ENCODE measurements around the gene SMARCA2. TPM values are rescaled to one million over a fixed set of nuclear protein-coding genes. Genes with fewer than 3 reads are reported as not detected.

The SMARCA2 gene
- total RNA-seq, 1 experiment from 2014 or later, result 15.2 TPM

- no peaks in the 10 kb centered on the region for H3K36me3 ChIP-seq
- no peaks in the 10 kb centered on the region for H3K9me3 ChIP-seq
- no peaks in the 10 kb centered on the region for H3K27me3 ChIP-seq
- DNase-seq, result no peak
- H3K4me3 ChIP-seq, result no peak overlapping the region
Observed at GRCh38 chr9:2217540-2217939, 202.4 kb downstream of the SMARCA2 start.

GRCh38 chr9:2220036-2220435 lies 204.9 kb downstream of the SMARCA2 start:
- Histone ChIP-seq H3K9me3 (no peaks in the 10 kb centered on the region), H3K27me3 (no peaks in the 10 kb centered on the region), H3K36me3 (no peaks in the 10 kb centered on the region), H3K4me3 (no peak overlapping the region)
- no peak for DNase-seq

GRCh38 chr9:2227144-2227867 lies 212.2 kb downstream of the SMARCA2 start:
- DNase-seq, result no peak
- Histone ChIP-seq H3K36me3 (no peaks in the 10 kb centered on the region), H3K27me3 (no peaks in the 10 kb centered on the region), H3K4me3 (no peak overlapping the region), H3K9me3 (no peaks in the 10 kb centered on the region)

GRCh38 chr9:2228132-2228531 lies 213.0 kb downstream of the SMARCA2 start:
- Histone ChIP-seq H3K9me3 (no peaks in the 10 kb centered on the region), H3K27me3 (no peaks in the 10 kb centered on the region), H3K36me3 (no peaks in the 10 kb centered on the region), H3K4me3 (no peak overlapping the region)
- no peak for DNase-seq

GRCh38 chr9:2228641-2229040 lies 213.5 kb downstream of the SMARCA2 start:
- Histone ChIP-seq H3K36me3 (no peaks in the 10 kb centered on the region), H3K27me3 (no peaks in the 10 kb centered on the region), H3K9me3 (no peaks in the 10 kb centered on the region), H3K4me3 (no peak overlapping the region)
- DNase-seq, result no peak

- Histone ChIP-seq H3K4me3 (no peak overlapping the region), H3K9me3 (no peaks in the 10 kb centered on the region), H3K27me3 (no peaks in the 10 kb centered on the region), H3K36me3 (no peaks in the 10 kb centered on the region)
- DNase-seq, result no peak
Observed at GRCh38 chr9:2229109-2229721, 214.1 kb downstream of the SMARCA2 start.

GRCh38 chr9:2230362-2230761 lies 215.2 kb downstream of the SMARCA2 start:
- H3K9me3 ChIP-seq, result no peaks in the 10 kb centered on the region
- no peaks in the 10 kb centered on the region for H3K27me3 ChIP-seq
- DNase-seq, result no peak
- no peak overlapping the region for H3K4me3 ChIP-seq
- no peaks in the 10 kb centered on the region for H3K36me3 ChIP-seq

GRCh38 chr9:2231101-2231500 lies 216.0 kb downstream of the SMARCA2 start:
- Histone ChIP-seq H3K9me3 (no peaks in the 10 kb centered on the region), H3K4me3 (no peak overlapping the region), H3K27me3 (no peaks in the 10 kb centered on the region), H3K36me3 (no peaks in the 10 kb centered on the region)
- no peak for DNase-seq

GRCh38 chr9:2231829-2232228 lies 216.7 kb downstream of the SMARCA2 start:
- DNase-seq, result peak; percentile 53

GRCh38 chr9:2233274-2233673 lies 218.1 kb downstream of the SMARCA2 start:
- Histone ChIP-seq H3K9me3 (no peaks in the 10 kb centered on the region), H3K36me3 (no peaks in the 10 kb centered on the region), H3K4me3 (no peak overlapping the region), H3K27me3 (no peaks in the 10 kb centered on the region)
- DNase-seq, result no peak

More at GRCh38 chr9:2231829-2232228, 216.7 kb downstream of the SMARCA2 start:
- no peaks in the 10 kb centered on the region for H3K27me3 ChIP-seq
- H3K9me3 ChIP-seq, result no peaks in the 10 kb centered on the region
- H3K36me3 ChIP-seq, result no peaks in the 10 kb centered on the region
- no peak overlapping the region for H3K4me3 ChIP-seq

GRCh38 chr9:2234371-2234893 lies 219.3 kb downstream of the SMARCA2 start:
- no peaks in the 10 kb centered on the region for H3K36me3 ChIP-seq
- H3K27me3 ChIP-seq, result no peaks in the 10 kb centered on the region
- no peak overlapping the region for H3K4me3 ChIP-seq
- DNase-seq, result peak; percentile 81
- no peaks in the 10 kb centered on the region for H3K9me3 ChIP-seq

GRCh38 chr9:2235623-2236022 lies 220.5 kb downstream of the SMARCA2 start:
- Histone ChIP-seq H3K36me3 (no peaks in the 10 kb centered on the region), H3K9me3 (no peaks in the 10 kb centered on the region), H3K27me3 (no peaks in the 10 kb centered on the region), H3K4me3 (no peak overlapping the region)
- DNase-seq, result no peak

- Histone ChIP-seq H3K9me3 (no peaks in the 10 kb centered on the region), H3K36me3 (no peaks in the 10 kb centered on the region), H3K4me3 (no peak overlapping the region), H3K27me3 (no peaks in the 10 kb centered on the region)
- DNase-seq, result no peak
Observed at GRCh38 chr9:2236850-2237249, 221.7 kb downstream of the SMARCA2 start.

- H3K27me3 ChIP-seq, result no peaks in the 10 kb centered on the region
- H3K9me3 ChIP-seq, result no peaks in the 10 kb centered on the region
- no peak for DNase-seq
- H3K36me3 ChIP-seq, result no peaks in the 10 kb centered on the region
- H3K4me3 ChIP-seq, result no peak overlapping the region
Observed at GRCh38 chr9:2241461-2241835, 226.3 kb downstream of the SMARCA2 start.

- no peaks in the 10 kb centered on the region for H3K9me3 ChIP-seq
- no peaks in the 10 kb centered on the region for H3K36me3 ChIP-seq
- DNase-seq, result peak; percentile 58
- H3K4me3 ChIP-seq, result peak overlapping the region; percentile 36
- no peaks in the 10 kb centered on the region for H3K27me3 ChIP-seq
Observed at GRCh38 chr9:2241836-2242741, 226.9 kb downstream of the SMARCA2 start.

GRCh38 chr9:2242831-2243330 lies 227.7 kb downstream of the SMARCA2 start:
- DNase-seq, result no peak
- no peaks in the 10 kb centered on the region for H3K27me3 ChIP-seq
- no peak overlapping the region for H3K4me3 ChIP-seq

More at GRCh38 chr9:2242831-2243330, 227.7 kb downstream of the SMARCA2 start:
- H3K36me3 ChIP-seq, result no peaks in the 10 kb centered on the region
- no peaks in the 10 kb centered on the region for H3K9me3 ChIP-seq
